PC-9 (cell line): ENCODE measurements around the gene NFAM1.

Source experiments
- EZH2 ChIP-seq: fragments of 200-600 bp; sonication (generic); IDR thresholded peaks from 2 replicates; pipeline ENCODE4 v1.8.0; 2017; ENCODE audit warnings: antibody characterized with exemption, low read depth
- TF ChIP-seq, protein P1 (sequence below): fragments of 200-600 bp; sonication (generic); conservative IDR thresholded peaks from 2 replicates; pipeline ENCODE4 v1.6.1; 2017; ENCODE audit warnings: mixed run types, antibody characterized with exemption, mild to moderate bottlenecking, moderate library complexity

GRCh38 chr22:42361523-42361922, 70.7 kb downstream of the NFAM1 start:
- TF ChIP-seq, protein P1, sequence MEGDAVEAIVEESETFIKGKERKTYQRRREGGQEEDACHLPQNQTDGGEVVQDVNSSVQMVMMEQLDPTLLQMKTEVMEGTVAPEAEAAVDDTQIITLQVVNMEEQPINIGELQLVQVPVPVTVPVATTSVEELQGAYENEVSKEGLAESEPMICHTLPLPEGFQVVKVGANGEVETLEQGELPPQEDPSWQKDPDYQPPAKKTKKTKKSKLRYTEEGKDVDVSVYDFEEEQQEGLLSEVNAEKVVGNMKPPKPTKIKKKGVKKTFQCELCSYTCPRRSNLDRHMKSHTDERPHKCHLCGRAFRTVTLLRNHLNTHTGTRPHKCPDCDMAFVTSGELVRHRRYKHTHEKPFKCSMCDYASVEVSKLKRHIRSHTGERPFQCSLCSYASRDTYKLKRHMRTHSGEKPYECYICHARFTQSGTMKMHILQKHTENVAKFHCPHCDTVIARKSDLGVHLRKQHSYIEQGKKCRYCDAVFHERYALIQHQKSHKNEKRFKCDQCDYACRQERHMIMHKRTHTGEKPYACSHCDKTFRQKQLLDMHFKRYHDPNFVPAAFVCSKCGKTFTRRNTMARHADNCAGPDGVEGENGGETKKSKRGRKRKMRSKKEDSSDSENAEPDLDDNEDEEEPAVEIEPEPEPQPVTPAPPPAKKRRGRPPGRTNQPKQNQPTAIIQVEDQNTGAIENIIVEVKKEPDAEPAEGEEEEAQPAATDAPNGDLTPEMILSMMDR = no peak
- no peak for TF ChIP-seq EZH2
